Panc1 (cell line): Measurements from ENCODE around the gene GAB1. TPM values are rescaled to one million over a fixed set of nuclear protein-coding genes. Genes with fewer than 3 reads are reported as not detected.

Experiments
- ATAC-seq: fragments of 200-7000 bp; cut with Tn5 transposase; 2 replicates; pipeline ENCODE4 v1.9.1; 2020; ENCODE audit warnings: mild to moderate bottlenecking, moderate library complexity
- BruUV-seq: library from RNA; stranded (reverse); fragments of 400-500 nt; replicated peaks from 2 replicates; lab custom pipeline; 2021; lab: Mats Ljungman, UMichigan
- CTCF ChIA-PET: fragments of 300-600 bp; sonication (Branson Sonifier 250); formaldehyde crosslinking; loops from one replicate; lab custom pipeline; 2022; ENCODE audit warnings: antibody characterized with exemption; lab: Charles Lee
- POLR2A ChIA-PET: fragments of 300-600 bp; sonication (Branson Sonifier 250); formaldehyde crosslinking; loops from one replicate; lab custom pipeline; 2022; ENCODE audit warnings: antibody characterized with exemption; lab: Charles Lee
- DNase-seq: peaks from one replicate; pipeline ENCODE4 v3.0.0-alpha.2; 2010; ENCODE audit warnings: low read depth, low spot score
- H3K27ac ChIP-seq: 2 replicates; pipeline ENCODE4 v1.5.1; 2011; ENCODE audit warnings: mild to moderate bottlenecking, low read length, inconsistent platforms
- H3K27me3 ChIP-seq: fragments of 200-500 bp; sonication (Bioruptor generic); 2 replicates; pipeline ENCODE4 v1.6.0; 2014; ENCODE audit warnings: low read length, inconsistent platforms; ENCODE audit not compliant: control insufficient read depth, insufficient read depth
- H3K36me3 ChIP-seq: fragments of 200-500 bp; sonication (Bioruptor generic); 2 replicates; pipeline ENCODE4 v1.5.1; 2014; ENCODE audit warnings: inconsistent platforms, mild to moderate bottlenecking, low read length, moderate library complexity; ENCODE audit not compliant: control insufficient read depth, insufficient read depth
- H3K4me1 ChIP-seq: 2 replicates; pipeline ENCODE4 v1.5.1; 2011; ENCODE audit warnings: inconsistent platforms, mild to moderate bottlenecking, low read length, moderate library complexity; ENCODE audit not compliant: control insufficient read depth, insufficient read depth
- H3K4me3 ChIP-seq, 2 experiments: 2 replicates each; pipeline ENCODE4 v1.5.1; 2011 to 2012; ENCODE audit warnings: low read depth in 2 of 2, low read length in 2 of 2, mild to moderate bottlenecking in 2 of 2, inconsistent platforms in 1 of 2, moderate library complexity in 1 of 2
- H3K9me3 ChIP-seq: fragments of 200-500 bp; sonication (Bioruptor generic); 2 replicates; pipeline ENCODE4 v1.5.1; 2014; ENCODE audit warnings: low read depth, mild to moderate bottlenecking, inconsistent platforms, low read length, moderate library complexity; ENCODE audit not compliant: control insufficient read depth, insufficient read depth
- POLR2AphosphoS5 ChIP-seq: IDR thresholded peaks from 2 replicates; pipeline ENCODE4 v1.6.1; 2012; ENCODE audit warnings: mild to moderate bottlenecking, low read depth, low read length, moderate library complexity
- SIN3A ChIP-seq: IDR thresholded peaks from 2 replicates; pipeline ENCODE4 v1.6.1; 2012; ENCODE audit warnings: low read depth, mild to moderate bottlenecking, low read length, moderate library complexity, borderline replicate concordance; ENCODE audit not compliant: insufficient read depth
- TCF7L2 ChIP-seq: IDR thresholded peaks from 2 replicates; pipeline ENCODE4 v1.6.1; 2011; ENCODE audit warnings: mild to moderate bottlenecking, low read depth, low read length, inconsistent platforms
- in situ Hi-C: cut with HindIII; loops from 2 replicates; pipeline ENCODE4 v1.10.0; 2016; ENCODE audit warnings: low sequenced_read_pairs, low pct_unique_long_range_greater_than_20kb
- intact Hi-C: fragments of 100-400 bp; cut with micrococcal nuclease; formaldehyde crosslinking; loops from one replicate; pipeline ENCODE4 v1.10.0; 2022; ENCODE audit not compliant: unreplicated experiment
- total RNA-seq: library from RNA; stranded (reverse); gene quantifications from one replicate; pipeline ENCODE4 v1.2.1, GENCODE V29; 2021; ENCODE audit not compliant: unreplicated experiment
- TF ChIP-seq, protein P1 (sequence below): fragments of 450-650 bp; IDR thresholded peaks from 2 replicates; pipeline ENCODE4 v1.5.1; 2017; ENCODE audit warnings: mild to moderate bottlenecking
- TF ChIP-seq, protein P2 (sequence below), 2 experiments: IDR thresholded peaks; 2 replicates each; pipeline ENCODE4 v1.6.1; 2011 to 2012; ENCODE audit warnings: low read depth in 2 of 2, control low read depth in 1 of 2, low read length in 1 of 2, mild to moderate bottlenecking in 1 of 2, moderate library complexity in 1 of 2; ENCODE audit not compliant: insufficient read depth in 1 of 2

GAB1 gene
- total RNA-seq, 1 experiment from 2014 or later: 2.8 TPM

DNA sequence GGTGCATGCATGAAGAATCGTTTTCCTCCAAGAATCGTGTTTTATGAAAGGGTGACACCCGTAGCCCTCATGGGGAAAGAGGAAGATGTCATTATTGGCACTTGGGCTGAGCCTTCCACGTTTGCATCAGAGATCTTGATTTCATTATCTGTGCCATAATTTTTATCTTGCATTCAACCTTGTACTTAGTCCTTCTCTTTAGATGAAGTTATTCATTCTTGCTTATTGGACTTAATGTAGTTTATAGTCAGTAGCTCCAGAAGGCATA is 66.8 kb downstream of the GAB1 start:
- Histone ChIP-seq H3K4me3 (no peak overlapping the region), H3K27ac (no peak overlapping the region), H3K9me3 (no peaks in the 10 kb centered on the region), H3K36me3 (no peaks in the 10 kb centered on the region), H3K4me1 (no peaks in the 10 kb centered on the region), H3K27me3 (no peaks in the 10 kb centered on the region)
- in situ Hi-C loops (no loop called here), intact Hi-C loops (no loop called here)
- CTCF ChIA-PET: no interaction called here
- no TSS peak for BruUV-seq
- POLR2A ChIA-PET: no interaction called here
- TF ChIP-seq, protein P1, sequence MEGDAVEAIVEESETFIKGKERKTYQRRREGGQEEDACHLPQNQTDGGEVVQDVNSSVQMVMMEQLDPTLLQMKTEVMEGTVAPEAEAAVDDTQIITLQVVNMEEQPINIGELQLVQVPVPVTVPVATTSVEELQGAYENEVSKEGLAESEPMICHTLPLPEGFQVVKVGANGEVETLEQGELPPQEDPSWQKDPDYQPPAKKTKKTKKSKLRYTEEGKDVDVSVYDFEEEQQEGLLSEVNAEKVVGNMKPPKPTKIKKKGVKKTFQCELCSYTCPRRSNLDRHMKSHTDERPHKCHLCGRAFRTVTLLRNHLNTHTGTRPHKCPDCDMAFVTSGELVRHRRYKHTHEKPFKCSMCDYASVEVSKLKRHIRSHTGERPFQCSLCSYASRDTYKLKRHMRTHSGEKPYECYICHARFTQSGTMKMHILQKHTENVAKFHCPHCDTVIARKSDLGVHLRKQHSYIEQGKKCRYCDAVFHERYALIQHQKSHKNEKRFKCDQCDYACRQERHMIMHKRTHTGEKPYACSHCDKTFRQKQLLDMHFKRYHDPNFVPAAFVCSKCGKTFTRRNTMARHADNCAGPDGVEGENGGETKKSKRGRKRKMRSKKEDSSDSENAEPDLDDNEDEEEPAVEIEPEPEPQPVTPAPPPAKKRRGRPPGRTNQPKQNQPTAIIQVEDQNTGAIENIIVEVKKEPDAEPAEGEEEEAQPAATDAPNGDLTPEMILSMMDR: no peak
- TF ChIP-seq, protein P2, sequence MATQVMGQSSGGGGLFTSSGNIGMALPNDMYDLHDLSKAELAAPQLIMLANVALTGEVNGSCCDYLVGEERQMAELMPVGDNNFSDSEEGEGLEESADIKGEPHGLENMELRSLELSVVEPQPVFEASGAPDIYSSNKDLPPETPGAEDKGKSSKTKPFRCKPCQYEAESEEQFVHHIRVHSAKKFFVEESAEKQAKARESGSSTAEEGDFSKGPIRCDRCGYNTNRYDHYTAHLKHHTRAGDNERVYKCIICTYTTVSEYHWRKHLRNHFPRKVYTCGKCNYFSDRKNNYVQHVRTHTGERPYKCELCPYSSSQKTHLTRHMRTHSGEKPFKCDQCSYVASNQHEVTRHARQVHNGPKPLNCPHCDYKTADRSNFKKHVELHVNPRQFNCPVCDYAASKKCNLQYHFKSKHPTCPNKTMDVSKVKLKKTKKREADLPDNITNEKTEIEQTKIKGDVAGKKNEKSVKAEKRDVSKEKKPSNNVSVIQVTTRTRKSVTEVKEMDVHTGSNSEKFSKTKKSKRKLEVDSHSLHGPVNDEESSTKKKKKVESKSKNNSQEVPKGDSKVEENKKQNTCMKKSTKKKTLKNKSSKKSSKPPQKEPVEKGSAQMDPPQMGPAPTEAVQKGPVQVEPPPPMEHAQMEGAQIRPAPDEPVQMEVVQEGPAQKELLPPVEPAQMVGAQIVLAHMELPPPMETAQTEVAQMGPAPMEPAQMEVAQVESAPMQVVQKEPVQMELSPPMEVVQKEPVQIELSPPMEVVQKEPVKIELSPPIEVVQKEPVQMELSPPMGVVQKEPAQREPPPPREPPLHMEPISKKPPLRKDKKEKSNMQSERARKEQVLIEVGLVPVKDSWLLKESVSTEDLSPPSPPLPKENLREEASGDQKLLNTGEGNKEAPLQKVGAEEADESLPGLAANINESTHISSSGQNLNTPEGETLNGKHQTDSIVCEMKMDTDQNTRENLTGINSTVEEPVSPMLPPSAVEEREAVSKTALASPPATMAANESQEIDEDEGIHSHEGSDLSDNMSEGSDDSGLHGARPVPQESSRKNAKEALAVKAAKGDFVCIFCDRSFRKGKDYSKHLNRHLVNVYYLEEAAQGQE (IDR thresholded peaks at IDR 0.05; ENCODE audit: insufficient read depth in 1 of 2, low read depth in 2 of 2, low read length in 1 of 2): no peak
- TF ChIP-seq SIN3A (no peak), TCF7L2 (no peak), POLR2AphosphoS5 (no peak)
- no peak for ATAC-seq
- no peak for DNase-seq

DNA sequence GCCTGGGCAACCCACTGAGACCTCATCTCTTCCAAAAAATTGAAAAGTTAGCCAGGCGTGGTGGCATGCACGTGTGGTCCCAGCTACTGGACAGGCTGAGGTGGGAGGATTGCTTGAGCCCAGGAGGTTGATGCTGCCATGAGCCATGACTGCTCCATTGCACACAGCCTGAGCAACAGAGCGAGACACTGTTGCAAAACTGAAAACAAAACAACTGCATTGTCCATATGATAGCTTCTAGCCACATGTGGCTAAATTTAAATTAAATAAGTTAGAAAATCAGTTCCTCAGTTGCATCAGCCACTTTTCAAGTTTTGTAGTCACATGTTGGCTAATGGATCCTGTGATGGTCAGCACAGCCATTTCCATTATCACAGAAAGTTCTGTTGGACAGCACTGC is 67.9 kb downstream of the GAB1 start:
- in situ Hi-C loops: no loop called here
- H3K27ac ChIP-seq: no peak overlapping the region
- TF ChIP-seq SIN3A: no peak
- TF ChIP-seq, protein P1: no peak
- TF ChIP-seq, protein P2 (IDR thresholded peaks at IDR 0.05; ENCODE audit: insufficient read depth in 1 of 2, low read depth in 2 of 2, low read length in 1 of 2): no peak
- no peak for TF ChIP-seq POLR2AphosphoS5
- no peak for TF ChIP-seq TCF7L2
- BruUV-seq: no TSS peak
- no peaks in the 10 kb centered on the region for H3K4me1 ChIP-seq
- no peaks in the 10 kb centered on the region for H3K36me3 ChIP-seq
- intact Hi-C loops: no loop called here
- H3K9me3 ChIP-seq: no peaks in the 10 kb centered on the region
- ChIA-PET POLR2A (interaction anchor here (0.7 kb wide), 1 partner anchor 12 kb away, joined by 3 read pairs; no protein-coding TSS in a partner anchor), CTCF (interaction anchor here (0.5 kb wide), 1 partner anchor 264 kb away, joined by 3 read pairs; no protein-coding TSS in a partner anchor)
- no peak overlapping the region for H3K4me3 ChIP-seq
- no peaks in the 10 kb centered on the region for H3K27me3 ChIP-seq
- DNase-seq: no peak
- no peak for ATAC-seq
